WI38 (cell line): ENCODE data around the gene RTN4RL1.

Source experiments
- H3K4me3 ChIP-seq: 2 replicates; pipeline ENCODE4 v1.5.1; 2011; ENCODE audit warnings: low read depth, mild to moderate bottlenecking, control low read depth, low read length
- CTCF ChIP-seq: IDR thresholded peaks from 2 replicates; pipeline ENCODE4 v1.5.1; 2012; ENCODE audit warnings: low read depth, mild to moderate bottlenecking, control low read depth, low read length

The RTN4RL1 gene

GRCh38 chr17:1945621-1946020, 79.5 kb downstream of the RTN4RL1 start:
- TF ChIP-seq CTCF: no peak
- no peak overlapping the region for H3K4me3 ChIP-seq

GRCh38 chr17:1943436-1943831, 81.7 kb downstream of the RTN4RL1 start:
- no peak for TF ChIP-seq CTCF

GRCh38 chr17:1942666-1943435, 82.3 kb downstream of the RTN4RL1 start:
- no peak for TF ChIP-seq CTCF
- H3K4me3 ChIP-seq: no peak overlapping the region

More at GRCh38 chr17:1943436-1943831, 81.7 kb downstream of the RTN4RL1 start:
- no peak overlapping the region for H3K4me3 ChIP-seq

GRCh38 chr17:1942066-1942365, 83.1 kb downstream of the RTN4RL1 start:
- no peak overlapping the region for H3K4me3 ChIP-seq
- no peak for TF ChIP-seq CTCF

- H3K4me3 ChIP-seq: no peak overlapping the region
- TF ChIP-seq CTCF: no peak
Observed at GRCh38 chr17:1941272-1942065, 83.7 kb downstream of the RTN4RL1 start.

GRCh38 chr17:1940810-1941185, 84.3 kb downstream of the RTN4RL1 start:
- no peak overlapping the region for H3K4me3 ChIP-seq
- TF ChIP-seq CTCF: no peak

GRCh38 chr17:1939981-1940809, 84.9 kb downstream of the RTN4RL1 start:
- no peak for TF ChIP-seq CTCF
- no peak overlapping the region for H3K4me3 ChIP-seq
